ENCODE results near the gene ZNF14. TPM values are rescaled to one million over a fixed set of nuclear protein-coding genes. Genes with fewer than 3 reads are reported as not detected.

ZNF14 gene
- total and polyA plus RNA-seq, 2 donors from 2014 or later: 5.0 to 10.2 TPM

- DNase-seq (peak in 1 of 5 donors; percentile 65), FAIRE-seq (no peak)
- H3K27me3 ChIP-seq (ENCODE audit: control insufficient read depth, insufficient read depth, low read length): no peaks in the 10 kb centered on the region
- H3K4me3 ChIP-seq (ENCODE audit: low read length in 3 of 3): no peak overlapping the region
- no peaks in the 10 kb centered on the region for H3K36me3 ChIP-seq (ENCODE audit: control insufficient read depth in 2 of 3, insufficient read depth in 3 of 3, low read length in 3 of 3)
- intact Hi-C loops (cut with DNase I): no loop called here
- H3K9me3 ChIP-seq (ENCODE audit: control insufficient read depth in 2 of 3, insufficient read depth in 1 of 3, low read length in 3 of 3): no peaks in the 10 kb centered on the region
- TF ChIP-seq CTCF (IDR thresholded peaks at IDR 0.05; ENCODE audit: borderline replicate concordance, extremely low read depth, insufficient read depth): no peak
- no peak overlapping the region for H3K27ac ChIP-seq (ENCODE audit: low read depth in 2 of 2, low read length in 2 of 2)
- no peak overlapping the region for H3K9ac ChIP-seq (ENCODE audit: low read length in 3 of 3)
- H3K4me1 ChIP-seq (ENCODE audit: control insufficient read depth in 2 of 3, insufficient read depth in 2 of 3, low read depth in 1 of 3, low read length in 3 of 3): no peaks in the 10 kb centered on the region
These were observed 14.7 kb upstream of the ZNF14 start for GRCh38 chr19:19747357-19748220.

- no peak overlapping the region for H3K27ac ChIP-seq (ENCODE audit: low read depth in 2 of 2, low read length in 2 of 2)
- intact Hi-C loops (cut with DNase I): no loop called here
- no peak overlapping the region for H3K4me3 ChIP-seq (ENCODE audit: low read length in 3 of 3)
- FAIRE-seq (no peak), DNase-seq (peak in 1 of 5 donors; percentile 68)
- no peak for TF ChIP-seq CTCF (IDR thresholded peaks at IDR 0.05; ENCODE audit: borderline replicate concordance, extremely low read depth, insufficient read depth)
- H3K27me3 ChIP-seq (ENCODE audit: control insufficient read depth, insufficient read depth, low read length): no peaks in the 10 kb centered on the region
- H3K9ac ChIP-seq (ENCODE audit: low read length in 3 of 3): no peak overlapping the region
- H3K4me1 ChIP-seq (ENCODE audit: control insufficient read depth in 2 of 3, insufficient read depth in 2 of 3, low read depth in 1 of 3, low read length in 3 of 3): no peaks in the 10 kb centered on the region
- H3K9me3 ChIP-seq (ENCODE audit: control insufficient read depth in 2 of 3, insufficient read depth in 1 of 3, low read length in 3 of 3): no peaks in the 10 kb centered on the region
- no peaks in the 10 kb centered on the region for H3K36me3 ChIP-seq (ENCODE audit: control insufficient read depth in 2 of 3, insufficient read depth in 3 of 3, low read length in 3 of 3)
These were observed 13.6 kb upstream of the ZNF14 start for GRCh38 chr19:19746286-19747213.

- intact Hi-C loops (cut with DNase I): no loop called here
- DNase-seq (peak in 2 of 5 donors; percentile 27 to 59), FAIRE-seq (no peak)
- Histone ChIP-seq H3K36me3 (ENCODE audit: control insufficient read depth in 2 of 3, insufficient read depth in 3 of 3, low read length in 3 of 3) (no peaks in the 10 kb centered on the region), H3K9me3 (ENCODE audit: control insufficient read depth in 2 of 3, insufficient read depth in 1 of 3, low read length in 3 of 3) (no peaks in the 10 kb centered on the region), H3K4me3 (ENCODE audit: low read length in 3 of 3) (no peak overlapping the region), H3K27me3 (ENCODE audit: control insufficient read depth, insufficient read depth, low read length) (no peaks in the 10 kb centered on the region), H3K9ac (ENCODE audit: low read length in 3 of 3) (no peak overlapping the region), H3K27ac (ENCODE audit: low read depth in 2 of 2, low read length in 2 of 2) (no peak overlapping the region), H3K4me1 (ENCODE audit: control insufficient read depth in 2 of 3, insufficient read depth in 2 of 3, low read depth in 1 of 3, low read length in 3 of 3) (no peaks in the 10 kb centered on the region)
- TF ChIP-seq CTCF (IDR thresholded peaks at IDR 0.05; ENCODE audit: borderline replicate concordance, extremely low read depth, insufficient read depth): no peak
These were observed 12.8 kb upstream of the ZNF14 start for GRCh38 chr19:19745496-19746285.
